Heart left ventricle (tissue), 16 donors: ENCODE data around the gene LSR. TPM values are rescaled to one million over a fixed set of nuclear protein-coding genes. Genes with fewer than 3 reads are reported as not detected.

Source experiments
- ATAC-seq, 4 donors: fragments of 200-7000 bp; cut with Tn5 transposase; one replicate each; pipeline ENCODE4 v1.9.1; 2020 to 2022; ENCODE audit warnings: moderate library complexity in 4 of 4, mild to moderate bottlenecking in 3 of 4, moderate number of reproducible peaks in 1 of 4
- DNase-seq, 5 donors: peaks; one replicate each; pipeline ENCODE4 v3.0.0-alpha.2; 2020
- H3K27ac ChIP-seq, 12 donors: fragments of 200-600 bp; sonication (generic) in 4 of 12; one replicate each; pipeline versions ENCODE4 v1.5.0 to v1.8.0; 2016 to 2022; ENCODE audit warnings: mild to moderate bottlenecking in 2 of 12
- H3K27me3 ChIP-seq, 9 donors: fragments of 200-600 bp; sonication (generic) in 2 of 9; one replicate each; pipeline versions ENCODE4 v1.5.1 to v1.8.0; 2016 to 2022; ENCODE audit warnings: mild to moderate bottlenecking in 3 of 9
- H3K36me3 ChIP-seq, 9 donors: fragments of 200-600 bp; sonication (generic) in 2 of 9; one replicate each; pipeline versions ENCODE4 v1.5.0 to v1.8.0; 2018 to 2022; ENCODE audit warnings: mild to moderate bottlenecking in 2 of 9
- H3K4me1 ChIP-seq, 12 donors: fragments of 200-600 bp; sonication (generic) in 4 of 12; one replicate each; pipeline versions ENCODE4 v1.5.0 to v1.8.0; 2016 to 2022; ENCODE audit warnings: mild to moderate bottlenecking in 3 of 12
- H3K4me3 ChIP-seq, 12 donors: fragments of 200-600 bp; sonication (generic) in 4 of 12; one replicate each; pipeline versions ENCODE4 v1.5.0 to v1.8.0; 2017 to 2022; ENCODE audit warnings: mild to moderate bottlenecking in 9 of 12, moderate library complexity in 4 of 12
- H3K9me3 ChIP-seq, 12 donors: fragments of 200-600 bp; sonication (generic) in 4 of 12; one replicate each; pipeline versions ENCODE4 v1.5.0 to v1.8.0; 2016 to 2022; ENCODE audit warnings: mild to moderate bottlenecking in 1 of 12
- POLR2A ChIP-seq, 2 donors: fragments of 450-650 bp; IDR thresholded peaks; one replicate each; pipeline ENCODE4 v1.6.1; 2017; ENCODE audit warnings: antibody characterized with exemption in 2 of 2, mild to moderate bottlenecking in 2 of 2, moderate library complexity in 2 of 2
- WGBS, 4 donors: extraction: QIAGEN DNeasy Blood & Tissue Kit in 2 of 4; methylation state at CpG; one replicate each; pipeline versions ENCODE4 v1.1.5 to v1.1.7; 2013 to 2018; 5-methylcytosine and 5-hydroxymethylcytosine counted together
- intact Hi-C, 10 donors: fragments of 100-400 bp; cut with DNase I; formaldehyde crosslinking; loops; one replicate each; pipeline versions ENCODE4 v1.11.1 to v1.14.2; 2022
- polyA plus RNA-seq, 2 donors: library from polyadenylated mRNA; stranded (reverse); fragments of 200-250 nt; gene quantifications; one replicate each; pipeline ENCODE4 v1.2.3, GENCODE V29; 2013
- total RNA-seq, 9 donors: library from RNA; depleted of rRNA in 2 of 9; stranded (reverse); fragments of >200 nt in 2 of 9; fragmentation: NEBNext Ultra II Directional in 3 of 9; extraction: Animal tissue kit (Norgen Biotek cat#: 25700) in 3 of 9; gene quantifications; one replicate each; pipeline versions ENCODE4 v1.1.0 to v1.2.4, GENCODE V29; 2016 to 2023
- TF ChIP-seq, protein P1 (sequence below), 12 donors: fragments of 200-600 bp; sonication (generic) in 4 of 12; IDR thresholded peaks; one replicate each; pipeline versions ENCODE4 v1.5.0 to v1.8.0; 2018 to 2022; ENCODE audit warnings: antibody characterized with exemption in 12 of 12, mild to moderate bottlenecking in 5 of 12
- donor health status: ischemic (EF 13 %, LVEDD 7.1; RV severe dilation, severe dysfunction).
- donor health status: healthy with polysubstance abuse.
- donor health status: DM: no; HTN: yes; CAD: no.
- donor health status: DM: no; HTN: no; CAD: no.
- donor health status: ischemic (EF 25% LVEDD 6.9; RV normal size, moderate dysfunction).
- donor health status: ischemic (EF 25% LVEDD 5.7; RV mildly dilated, moderate dysfunction).
- donor health status: healthy.
- donor health status: DM: yes; HTN: yes; CAD: no.
- donor health status: ischemic (EF 35%, LVEDD 5.7; RV mildly dilated, moderate dysfunction).
- donor health status: nonischemic (EF 11% LVEDD 7.7; RV severe dilation, severe dysfunction).
- donor health status: DM: yes; HTN: yes; CAD: no.
- donor health status: PGD.
- donor health status: ischemic (EF 29% LVEDD 5.4; RV normal size, mild dysfunction).
- donor health status: nonischemic (EF 23%, LVEDD 6.1; RV moderate dilation, normal function).

Gene LSR
- total and polyA plus RNA-seq, 11 donors, result 2.8 to 10.5 (median 5.3) TPM

DNA sequence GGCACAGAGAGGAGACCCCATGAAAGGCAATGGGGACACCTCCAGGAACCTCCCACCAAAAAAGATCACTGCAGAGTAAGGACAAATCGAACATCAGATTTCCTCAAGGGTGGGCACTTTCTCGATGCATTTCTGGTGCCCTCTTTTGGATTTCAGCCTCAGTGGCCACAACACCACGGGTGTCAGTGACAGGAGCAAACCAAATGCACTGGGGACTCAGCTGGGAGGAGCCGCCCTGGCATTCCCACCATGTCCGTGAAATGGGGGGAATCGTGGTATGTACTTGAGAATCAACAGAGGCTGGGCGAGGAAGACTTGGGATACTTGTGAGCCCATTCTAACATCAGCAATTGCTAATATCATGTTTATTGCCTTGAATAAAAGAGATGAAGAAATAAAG lies 36.6 kb upstream of the LSR start:
- Histone ChIP-seq H3K36me3 (no peaks in the 10 kb centered on the region), H3K27me3 (no peaks in the 10 kb centered on the region), H3K9me3 (peaks cover 0 to 6% (median 0%) of the 10 kb centered on the region in 12 donors), H3K27ac (peak overlapping the region in 11 of 12 donors; percentile 1 to 94 (median 38)), H3K4me1 (peaks cover 0 to 65% (median 25%) of the 10 kb centered on the region in 12 donors), H3K4me3 (no peak overlapping the region)
- TF ChIP-seq, protein P1, sequence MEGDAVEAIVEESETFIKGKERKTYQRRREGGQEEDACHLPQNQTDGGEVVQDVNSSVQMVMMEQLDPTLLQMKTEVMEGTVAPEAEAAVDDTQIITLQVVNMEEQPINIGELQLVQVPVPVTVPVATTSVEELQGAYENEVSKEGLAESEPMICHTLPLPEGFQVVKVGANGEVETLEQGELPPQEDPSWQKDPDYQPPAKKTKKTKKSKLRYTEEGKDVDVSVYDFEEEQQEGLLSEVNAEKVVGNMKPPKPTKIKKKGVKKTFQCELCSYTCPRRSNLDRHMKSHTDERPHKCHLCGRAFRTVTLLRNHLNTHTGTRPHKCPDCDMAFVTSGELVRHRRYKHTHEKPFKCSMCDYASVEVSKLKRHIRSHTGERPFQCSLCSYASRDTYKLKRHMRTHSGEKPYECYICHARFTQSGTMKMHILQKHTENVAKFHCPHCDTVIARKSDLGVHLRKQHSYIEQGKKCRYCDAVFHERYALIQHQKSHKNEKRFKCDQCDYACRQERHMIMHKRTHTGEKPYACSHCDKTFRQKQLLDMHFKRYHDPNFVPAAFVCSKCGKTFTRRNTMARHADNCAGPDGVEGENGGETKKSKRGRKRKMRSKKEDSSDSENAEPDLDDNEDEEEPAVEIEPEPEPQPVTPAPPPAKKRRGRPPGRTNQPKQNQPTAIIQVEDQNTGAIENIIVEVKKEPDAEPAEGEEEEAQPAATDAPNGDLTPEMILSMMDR (IDR thresholded peaks at IDR 0.05), result no peak
- no peak for TF ChIP-seq POLR2A (IDR thresholded peaks at IDR 0.05)
- DNase-seq (no peak), ATAC-seq (no peak)
- intact Hi-C loops, result no loop called here
- 67 to 74% (median 70%) methylated on average over 7 of the region's 7 CpGs for WGBS, 4 donors

DNA sequence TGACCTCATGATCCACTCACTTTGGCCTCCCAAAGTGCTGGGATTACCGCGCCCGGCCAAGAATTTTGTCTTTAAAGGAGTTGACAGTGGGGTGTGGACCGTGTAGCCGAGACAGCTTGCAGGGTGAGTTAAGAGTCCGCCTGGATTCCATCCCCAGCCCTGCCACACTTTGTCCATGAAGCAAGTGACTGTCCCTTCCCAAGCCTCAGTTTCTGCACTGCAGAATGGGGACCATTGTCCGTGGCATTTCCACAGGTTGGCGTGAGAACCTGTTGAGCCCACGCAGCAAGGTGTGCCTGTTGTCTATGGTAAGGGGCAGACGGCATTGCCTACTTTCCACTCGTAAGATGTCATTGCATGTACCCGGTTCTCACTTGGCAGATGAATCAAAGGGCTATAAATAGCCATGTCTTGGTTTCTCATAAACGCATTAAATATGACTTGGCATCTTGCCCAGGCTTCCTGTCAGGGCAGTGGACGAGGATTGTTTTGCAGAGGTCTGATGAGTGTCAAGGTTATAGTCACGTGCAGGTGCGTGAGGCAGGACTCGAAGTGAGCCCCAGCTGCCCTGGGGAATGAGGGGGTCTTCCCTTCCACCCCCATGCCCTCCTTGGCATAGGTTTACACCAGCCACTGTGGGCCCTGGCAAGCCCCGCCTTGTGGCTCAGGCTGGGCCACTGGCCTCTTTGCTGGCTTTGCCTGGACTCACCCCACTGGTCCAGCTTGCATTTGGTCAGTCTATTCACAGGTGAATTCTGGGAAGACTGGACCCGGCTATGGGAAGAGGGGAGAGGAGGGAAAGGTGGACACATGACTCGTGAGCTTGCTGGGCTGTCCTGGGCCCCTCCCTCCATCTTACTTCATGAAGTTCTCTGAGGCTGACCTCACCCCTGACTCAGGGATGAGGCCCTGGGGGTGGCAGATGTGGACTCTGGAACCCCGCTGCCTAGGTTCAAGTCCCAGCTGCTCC lies 34.9 kb upstream of the LSR start:
- peak; percentile 81 to 87 (median 84) for ATAC-seq
- H3K36me3 ChIP-seq, result no peaks in the 10 kb centered on the region
- intact Hi-C loops, result no loop called here
- peaks cover 0 to 59% (median 25%) of the 10 kb centered on the region in 12 donors for H3K4me1 ChIP-seq
- peak overlapping the region in 1 of 12 donors; percentile 13 for H3K4me3 ChIP-seq
- no peaks in the 10 kb centered on the region for H3K27me3 ChIP-seq
- peak in 4 of 5 donors; percentile 70 to 89 (median 81) for DNase-seq
- H3K9me3 ChIP-seq, result peaks cover 0 to 9% (median 0%) of the 10 kb centered on the region in 12 donors
- 15 to 17% (median 16%) methylated on average over 21 of the region's 21 CpGs for WGBS, 4 donors
- H3K27ac ChIP-seq, result peak overlapping the region; percentile 62 to 94 (median 72)
- no peak for TF ChIP-seq POLR2A (IDR thresholded peaks at IDR 0.05)
- TF ChIP-seq, protein P1 (IDR thresholded peaks at IDR 0.05), result no peak

DNA sequence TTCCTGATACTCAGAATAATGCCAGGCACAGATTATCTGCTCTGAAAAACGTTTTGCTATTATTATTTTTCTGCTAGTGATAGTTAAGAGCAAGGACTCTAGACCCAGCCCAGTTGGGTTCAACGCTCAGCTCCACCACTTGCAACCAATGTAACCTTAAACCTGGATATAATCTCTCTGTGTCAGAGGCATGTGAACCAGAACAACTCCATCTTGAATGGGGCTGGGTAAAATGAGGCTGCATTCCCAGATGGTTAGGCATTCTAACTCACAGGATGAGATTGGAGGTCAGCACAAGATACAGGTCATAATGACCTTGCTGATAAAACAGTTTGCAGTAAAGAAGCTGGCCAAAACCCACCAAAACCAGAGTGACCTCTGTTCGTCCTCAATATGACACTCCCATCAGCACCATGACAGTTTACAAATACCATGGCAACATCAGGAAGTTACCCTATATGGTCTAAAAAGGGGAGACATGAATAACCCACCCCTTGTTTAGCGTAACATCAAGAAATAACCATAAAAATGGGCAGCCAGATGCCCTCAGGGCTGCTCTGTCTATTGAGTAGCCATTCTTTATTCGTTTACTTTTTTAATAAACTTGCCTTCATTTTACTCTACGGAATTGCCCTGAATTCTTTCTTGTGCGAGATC lies 33.9 kb upstream of the LSR start:
- TF ChIP-seq POLR2A (IDR thresholded peaks at IDR 0.05), result no peak
- TF ChIP-seq, protein P1 (IDR thresholded peaks at IDR 0.05), result no peak
- Histone ChIP-seq H3K4me3 (no peak overlapping the region), H3K9me3 (peaks cover 0 to 9% (median 0%) of the 10 kb centered on the region in 12 donors), H3K27me3 (no peaks in the 10 kb centered on the region), H3K36me3 (no peaks in the 10 kb centered on the region), H3K4me1 (peaks cover 0 to 59% (median 25%) of the 10 kb centered on the region in 12 donors), H3K27ac (peak overlapping the region in 4 of 12 donors; percentile 62 to 94 (median 67))
- intact Hi-C loops, result no loop called here
- no peak for ATAC-seq
- WGBS, 4 donors, result 76 to 85% (median 80%) methylated on average over 7 of the region's 7 CpGs
- no peak for DNase-seq
